ENCODE results near the gene PACSIN2. TPM values are rescaled to one million over a fixed set of nuclear protein-coding genes. Genes with fewer than 3 reads are reported as not detected.

Gene PACSIN2
- total RNA-seq, 1 experiment from 2014 or later: 60.2 TPM

DNA sequence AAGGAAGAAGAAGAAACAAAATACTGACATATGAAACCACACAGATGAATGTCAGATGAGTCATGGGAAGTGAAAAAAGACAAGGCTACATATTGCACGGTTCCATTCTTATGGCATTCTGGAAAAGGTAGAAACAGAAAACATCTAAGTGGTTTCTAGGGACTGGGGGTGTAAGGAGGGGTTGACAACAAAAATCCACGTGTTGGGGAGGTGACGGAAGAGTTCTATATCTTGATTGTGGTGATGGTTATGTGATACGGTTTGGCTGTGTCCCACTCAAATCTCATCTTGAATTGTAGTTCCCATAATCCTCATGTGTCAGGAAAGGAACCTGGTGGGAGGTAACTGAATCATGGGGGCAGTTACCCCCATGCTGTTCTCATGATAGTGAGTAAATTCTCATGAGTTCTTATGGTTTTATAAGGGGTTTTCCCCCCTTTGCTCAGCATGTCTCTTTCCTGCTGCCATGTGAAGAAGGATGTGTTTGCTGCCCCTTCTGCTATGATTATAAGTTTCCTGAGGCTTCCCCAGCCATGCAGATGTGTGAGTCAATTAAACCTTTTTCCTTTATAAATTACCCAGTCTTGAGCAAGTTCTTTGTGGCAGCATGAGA is 151.5 kb downstream of the PACSIN2 start:
- intact Hi-C loops (cut with micrococcal nuclease; ENCODE audit: unreplicated experiment): no loop called here
- no peak for ATAC-seq
- H3K9me3 ChIP-seq (ENCODE audit: control insufficient read depth, insufficient read depth, low read depth, low read length): no peaks in the 10 kb centered on the region
- H3K4me1 ChIP-seq (ENCODE audit: control insufficient read depth, insufficient read depth, low read length): no peaks in the 10 kb centered on the region
- ChIA-PET POLR2A (no interaction called here), CTCF (no interaction called here)
- in situ Hi-C loops (cut with HindIII; ENCODE audit: low pct_unique_long_range_greater_than_20kb, low sequenced_read_pairs): no loop called here
- no peak for DNase-seq (ENCODE audit: low read depth, low spot score)
- H3K4me3 ChIP-seq (ENCODE audit: low read depth in 2 of 2, low read length in 2 of 2): no peak overlapping the region
- no peak overlapping the region for H3K27ac ChIP-seq (ENCODE audit: low read length)
- no TSS peak for BruUV-seq (replicated peaks)
- no peaks in the 10 kb centered on the region for H3K27me3 ChIP-seq (ENCODE audit: control insufficient read depth, insufficient read depth, low read length)
- H3K36me3 ChIP-seq (ENCODE audit: control insufficient read depth, insufficient read depth, low read length): no peaks in the 10 kb centered on the region
- TF ChIP-seq, protein P1, sequence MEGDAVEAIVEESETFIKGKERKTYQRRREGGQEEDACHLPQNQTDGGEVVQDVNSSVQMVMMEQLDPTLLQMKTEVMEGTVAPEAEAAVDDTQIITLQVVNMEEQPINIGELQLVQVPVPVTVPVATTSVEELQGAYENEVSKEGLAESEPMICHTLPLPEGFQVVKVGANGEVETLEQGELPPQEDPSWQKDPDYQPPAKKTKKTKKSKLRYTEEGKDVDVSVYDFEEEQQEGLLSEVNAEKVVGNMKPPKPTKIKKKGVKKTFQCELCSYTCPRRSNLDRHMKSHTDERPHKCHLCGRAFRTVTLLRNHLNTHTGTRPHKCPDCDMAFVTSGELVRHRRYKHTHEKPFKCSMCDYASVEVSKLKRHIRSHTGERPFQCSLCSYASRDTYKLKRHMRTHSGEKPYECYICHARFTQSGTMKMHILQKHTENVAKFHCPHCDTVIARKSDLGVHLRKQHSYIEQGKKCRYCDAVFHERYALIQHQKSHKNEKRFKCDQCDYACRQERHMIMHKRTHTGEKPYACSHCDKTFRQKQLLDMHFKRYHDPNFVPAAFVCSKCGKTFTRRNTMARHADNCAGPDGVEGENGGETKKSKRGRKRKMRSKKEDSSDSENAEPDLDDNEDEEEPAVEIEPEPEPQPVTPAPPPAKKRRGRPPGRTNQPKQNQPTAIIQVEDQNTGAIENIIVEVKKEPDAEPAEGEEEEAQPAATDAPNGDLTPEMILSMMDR (IDR thresholded peaks at IDR 0.05): no peak
- TF ChIP-seq SIN3A (IDR thresholded peaks at IDR 0.05; ENCODE audit: borderline replicate concordance, insufficient read depth, low read depth, low read length): no peak

DNA sequence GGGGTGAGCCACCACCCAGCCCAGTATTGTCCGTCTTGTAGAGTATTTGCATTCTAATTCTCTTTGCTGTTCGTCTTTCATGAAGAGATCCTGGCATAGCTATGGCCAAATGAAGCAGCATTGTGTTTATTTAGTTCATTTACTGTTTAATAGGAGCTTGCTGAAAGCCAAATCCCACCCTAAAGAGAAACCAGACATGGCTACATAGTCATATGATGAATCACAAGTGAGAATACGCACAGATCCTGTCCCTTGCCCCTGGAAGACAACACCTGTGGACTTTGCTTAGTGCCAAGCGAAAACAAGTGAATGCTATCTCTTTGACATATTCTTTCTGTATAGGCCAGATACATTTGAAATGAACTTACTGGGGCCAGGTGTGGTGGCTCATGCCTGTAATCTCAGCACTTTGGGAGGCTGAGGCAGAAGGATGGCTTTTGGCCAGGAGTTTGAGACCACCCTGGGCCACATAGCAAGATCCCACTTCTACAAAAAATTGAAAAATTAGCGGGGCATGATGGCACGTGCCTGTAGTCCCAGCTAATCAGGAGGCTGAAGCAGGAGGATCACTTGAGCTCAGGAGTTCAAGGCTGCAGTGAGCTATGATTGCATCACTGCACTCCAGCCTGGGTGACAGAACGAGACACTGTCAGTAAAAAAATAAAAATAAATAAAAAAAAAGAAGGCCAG is 152.8 kb downstream of the PACSIN2 start:
- DNase-seq (ENCODE audit: low read depth, low spot score) (no peak), ATAC-seq (no peak)
- H3K36me3 ChIP-seq (ENCODE audit: control insufficient read depth, insufficient read depth, low read length): no peaks in the 10 kb centered on the region
- in situ Hi-C loops (cut with HindIII; ENCODE audit: low pct_unique_long_range_greater_than_20kb, low sequenced_read_pairs): no loop called here
- intact Hi-C loops (cut with micrococcal nuclease; ENCODE audit: unreplicated experiment): no loop called here
- TF ChIP-seq TCF7L2 (IDR thresholded peaks at IDR 0.05; ENCODE audit: low read depth, low read length) (no peak), POLR2AphosphoS5 (IDR thresholded peaks at IDR 0.05; ENCODE audit: low read depth, low read length) (no peak), SIN3A (IDR thresholded peaks at IDR 0.05; ENCODE audit: borderline replicate concordance, insufficient read depth, low read depth, low read length) (no peak)
- TF ChIP-seq, protein P2, sequence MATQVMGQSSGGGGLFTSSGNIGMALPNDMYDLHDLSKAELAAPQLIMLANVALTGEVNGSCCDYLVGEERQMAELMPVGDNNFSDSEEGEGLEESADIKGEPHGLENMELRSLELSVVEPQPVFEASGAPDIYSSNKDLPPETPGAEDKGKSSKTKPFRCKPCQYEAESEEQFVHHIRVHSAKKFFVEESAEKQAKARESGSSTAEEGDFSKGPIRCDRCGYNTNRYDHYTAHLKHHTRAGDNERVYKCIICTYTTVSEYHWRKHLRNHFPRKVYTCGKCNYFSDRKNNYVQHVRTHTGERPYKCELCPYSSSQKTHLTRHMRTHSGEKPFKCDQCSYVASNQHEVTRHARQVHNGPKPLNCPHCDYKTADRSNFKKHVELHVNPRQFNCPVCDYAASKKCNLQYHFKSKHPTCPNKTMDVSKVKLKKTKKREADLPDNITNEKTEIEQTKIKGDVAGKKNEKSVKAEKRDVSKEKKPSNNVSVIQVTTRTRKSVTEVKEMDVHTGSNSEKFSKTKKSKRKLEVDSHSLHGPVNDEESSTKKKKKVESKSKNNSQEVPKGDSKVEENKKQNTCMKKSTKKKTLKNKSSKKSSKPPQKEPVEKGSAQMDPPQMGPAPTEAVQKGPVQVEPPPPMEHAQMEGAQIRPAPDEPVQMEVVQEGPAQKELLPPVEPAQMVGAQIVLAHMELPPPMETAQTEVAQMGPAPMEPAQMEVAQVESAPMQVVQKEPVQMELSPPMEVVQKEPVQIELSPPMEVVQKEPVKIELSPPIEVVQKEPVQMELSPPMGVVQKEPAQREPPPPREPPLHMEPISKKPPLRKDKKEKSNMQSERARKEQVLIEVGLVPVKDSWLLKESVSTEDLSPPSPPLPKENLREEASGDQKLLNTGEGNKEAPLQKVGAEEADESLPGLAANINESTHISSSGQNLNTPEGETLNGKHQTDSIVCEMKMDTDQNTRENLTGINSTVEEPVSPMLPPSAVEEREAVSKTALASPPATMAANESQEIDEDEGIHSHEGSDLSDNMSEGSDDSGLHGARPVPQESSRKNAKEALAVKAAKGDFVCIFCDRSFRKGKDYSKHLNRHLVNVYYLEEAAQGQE (IDR thresholded peaks at IDR 0.05; ENCODE audit: insufficient read depth in 1 of 2, low read depth in 2 of 2, low read length in 1 of 2): no peak
- TF ChIP-seq, protein P1 (IDR thresholded peaks at IDR 0.05): no peak
- no peaks in the 10 kb centered on the region for H3K9me3 ChIP-seq (ENCODE audit: control insufficient read depth, insufficient read depth, low read depth, low read length)
- ChIA-PET CTCF (no interaction called here), POLR2A (no interaction called here)
- no TSS peak for BruUV-seq (replicated peaks)
- H3K27ac ChIP-seq (ENCODE audit: low read length): no peak overlapping the region
- H3K4me1 ChIP-seq (ENCODE audit: control insufficient read depth, insufficient read depth, low read length): no peaks in the 10 kb centered on the region
- H3K27me3 ChIP-seq (ENCODE audit: control insufficient read depth, insufficient read depth, low read length): no peaks in the 10 kb centered on the region
- H3K4me3 ChIP-seq (ENCODE audit: low read depth in 2 of 2, low read length in 2 of 2): no peak overlapping the region
